Kidney tubule cell (primary cell): ENCODE results near the gene GYPE.
"Not testable (repeated sequence)": the region's sequence is repeated elsewhere in the genome, so short reads cannot be mapped to it uniquely, and the experiment has no call there.

Experiments
- DNase-seq: peaks from one replicate; pipeline ENCODE4 v3.0.0-alpha.2; 2018; ENCODE audit warnings: low spot score

GYPE gene

GRCh38 chr4:143870523-143871268 is 34.7 kb downstream of the GYPE start:
- not testable (repeated sequence) for DNase-seq

GRCh38 chr4:143869925-143870324 is 35.4 kb downstream of the GYPE start:
- not testable (repeated sequence) for DNase-seq

GRCh38 chr4:143862716-143863115 is 42.6 kb downstream of the GYPE start:
- not testable (repeated sequence) for DNase-seq

- peak; percentile 71 for DNase-seq
These were observed 46.9 kb downstream of the GYPE start for GRCh38 chr4:143858456-143858855.

- not testable (repeated sequence) for DNase-seq
These were observed 47.7 kb downstream of the GYPE start for GRCh38 chr4:143857391-143858336.

- not testable (repeated sequence) for DNase-seq
These were observed 49.3 kb downstream of the GYPE start for GRCh38 chr4:143856017-143856557.

GRCh38 chr4:143854645-143855044 is 50.7 kb downstream of the GYPE start:
- DNase-seq: not testable (repeated sequence)

GRCh38 chr4:143849296-143849695 is 56.1 kb downstream of the GYPE start:
- not testable (repeated sequence) for DNase-seq

GRCh38 chr4:143843506-143843832 is 61.9 kb downstream of the GYPE start:
- not testable (repeated sequence) for DNase-seq

GRCh38 chr4:143842624-143843505 is 62.5 kb downstream of the GYPE start:
- DNase-seq: not testable (repeated sequence)

GRCh38 chr4:143839413-143839812 is 65.9 kb downstream of the GYPE start:
- DNase-seq: not testable (repeated sequence)

- not testable (repeated sequence) for DNase-seq
These were observed 71.2 kb downstream of the GYPE start for GRCh38 chr4:143834196-143834595.

- DNase-seq: peak; percentile 34
These were observed 71.7 kb downstream of the GYPE start for GRCh38 chr4:143833676-143834075.

GRCh38 chr4:143830576-143830975 is 74.8 kb downstream of the GYPE start:
- not testable (repeated sequence) for DNase-seq

GRCh38 chr4:143829239-143829620 is 76.1 kb downstream of the GYPE start:
- DNase-seq: peak; percentile 63
